ENCODE results near the gene SPRN.
"Not testable (repeated sequence)": the region's sequence is repeated elsewhere in the genome, so short reads cannot be mapped to it uniquely, and the experiment has no call there.

SPRN gene

GRCh38 chr10:133456041-133456951, 31.9 kb upstream of the SPRN start:
- DNase-seq, result no peak

- no peak for DNase-seq
Measured at GRCh38 chr10:133455611-133456031, 31.2 kb upstream of the SPRN start.

GRCh38 chr10:133455196-133455595, 30.8 kb upstream of the SPRN start:
- DNase-seq, result no peak

- no peak for DNase-seq
Measured at GRCh38 chr10:133454204-133454893, 29.9 kb upstream of the SPRN start.

- no peak for DNase-seq
Measured at GRCh38 chr10:133453516-133454203, 29.2 kb upstream of the SPRN start, which contains the start of gene SCART1. Gene SCART1, plus strand, starts transcription at chr10:133453945. Its CDS starts 53 bp downstream, at chr10:133453998.

- DNase-seq, result no peak
Measured at GRCh38 chr10:133452453-133452852, 28.0 kb upstream of the SPRN start.

- no peak for DNase-seq
Measured at GRCh38 chr10:133451346-133451745, 26.9 kb upstream of the SPRN start.

GRCh38 chr10:133448120-133448519, 23.7 kb upstream of the SPRN start:
- DNase-seq, result no peak

- DNase-seq, result no peak
Measured at GRCh38 chr10:133446979-133447378, 22.6 kb upstream of the SPRN start.

GRCh38 chr10:133445751-133446708, 21.6 kb upstream of the SPRN start:
- no peak for DNase-seq

- no peak for DNase-seq
Measured at GRCh38 chr10:133445268-133445732, 20.9 kb upstream of the SPRN start.

- DNase-seq, result no peak
Measured at GRCh38 chr10:133444342-133445267, 20.2 kb upstream of the SPRN start.

- DNase-seq, result no peak
Measured at GRCh38 chr10:133442967-133443924, 18.8 kb upstream of the SPRN start.

- DNase-seq, result no peak
Measured at GRCh38 chr10:133442191-133442966, 18.0 kb upstream of the SPRN start.

GRCh38 chr10:133441780-133442179, 17.4 kb upstream of the SPRN start:
- no peak for DNase-seq

- DNase-seq, result not testable (repeated sequence)
Measured at GRCh38 chr10:133441356-133441755, 16.9 kb upstream of the SPRN start.

- DNase-seq, result no peak
Measured at GRCh38 chr10:133440633-133441285, 16.3 kb upstream of the SPRN start.

Data from NCI-H748 treated with DMSO at 0.1 percent for 48 hours (cell line).